DLD1 (cell line): ENCODE measurements around the gene SH2D2A.

Experiments used
- in situ Hi-C: cut with HindIII; loops from 2 replicates; pipeline ENCODE4 v1.10.0; 2017; ENCODE audit warnings: low sequenced_read_pairs

Gene SH2D2A

DNA sequence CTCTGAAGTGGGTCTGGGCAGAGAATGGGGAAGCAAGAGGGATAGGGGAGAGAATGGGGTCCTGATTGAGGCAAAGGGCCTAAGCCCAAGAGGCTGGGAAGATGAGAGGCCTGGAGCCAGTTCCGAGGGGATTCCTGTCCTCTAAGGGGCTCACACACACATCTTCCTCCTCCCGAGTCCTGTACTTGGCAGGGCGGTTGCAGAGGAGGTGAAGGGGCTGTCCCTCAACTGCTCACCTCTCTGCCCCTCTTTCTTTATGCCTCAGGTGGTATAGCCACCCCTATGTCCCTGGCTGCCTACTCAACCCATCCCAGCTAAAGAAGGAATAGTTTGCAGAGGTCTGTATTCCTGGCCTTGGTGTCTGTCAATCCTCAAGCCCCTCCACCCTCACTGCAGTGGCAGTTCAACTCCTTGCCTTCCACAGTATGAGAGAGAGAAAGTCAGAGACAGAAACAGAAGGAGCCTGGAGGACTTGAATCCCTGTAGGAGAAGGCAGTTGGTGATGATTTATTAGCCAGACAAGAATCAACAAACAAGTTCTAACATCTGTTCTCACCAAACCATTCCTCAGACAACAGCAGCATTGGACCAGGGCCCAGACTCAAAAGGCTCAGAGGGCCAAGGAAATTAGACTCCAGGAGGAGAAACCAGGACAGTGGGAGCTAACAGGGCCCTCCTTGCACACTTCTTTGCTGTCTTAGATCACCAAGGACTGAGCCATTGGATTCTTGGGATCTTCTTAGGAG lies 10.7 kb downstream of the SH2D2A start:
- in situ Hi-C loops: no loop called here

DNA sequence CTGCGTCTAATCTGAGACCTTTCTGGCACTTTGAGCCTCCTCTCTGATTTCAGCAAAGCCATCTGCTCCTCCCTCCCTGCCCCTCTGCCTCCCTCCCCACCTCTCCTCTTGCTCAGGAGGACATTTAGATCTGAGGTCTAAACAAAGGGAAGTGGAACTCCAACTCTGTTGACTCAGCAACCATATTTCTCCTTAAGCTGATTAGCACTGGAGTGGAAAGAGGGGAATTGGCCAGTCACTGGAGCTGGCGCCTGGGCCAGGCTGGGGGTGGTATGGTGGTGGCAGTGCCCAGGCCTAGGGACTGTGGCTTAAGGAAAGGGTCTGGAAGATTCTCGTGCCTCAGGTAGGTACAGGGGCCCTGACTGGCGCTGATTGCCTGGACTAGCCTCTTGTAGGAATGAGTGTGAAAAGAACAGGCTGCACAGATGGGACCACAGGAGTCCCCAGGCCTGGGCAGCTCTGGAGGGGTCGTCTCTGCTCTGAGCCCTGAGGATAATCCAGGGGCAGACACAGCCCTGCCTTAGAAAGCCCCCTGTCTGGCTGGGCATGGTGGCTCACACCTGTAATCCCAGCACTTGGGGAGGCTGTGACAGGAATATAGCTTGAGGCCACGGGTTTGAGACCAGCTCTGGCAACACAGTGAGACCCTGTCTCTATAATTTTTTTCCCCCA lies 11.9 kb downstream of the SH2D2A start:
- in situ Hi-C loops: no loop called here

DNA sequence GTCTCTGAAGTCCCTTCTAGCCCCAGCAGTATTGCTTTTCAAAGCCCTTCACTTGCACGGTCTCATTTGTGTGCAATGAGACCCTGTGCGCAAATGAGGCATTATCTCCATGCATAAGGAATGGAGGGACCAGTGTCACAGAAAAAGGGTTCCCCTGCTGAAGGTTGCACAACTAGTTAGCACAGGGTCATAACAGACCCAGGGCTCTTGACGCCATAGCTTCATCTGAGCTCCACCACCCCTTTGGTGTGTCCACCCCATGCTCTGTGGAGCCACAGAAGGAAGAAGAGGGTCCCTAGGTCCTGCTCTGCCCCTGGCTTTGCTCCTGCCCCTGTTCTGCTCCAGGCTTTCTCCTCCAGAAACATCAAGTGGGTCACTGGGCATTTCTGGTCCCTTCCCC lies 12.6 kb downstream of the SH2D2A start:
- in situ Hi-C loops: no loop called here

DNA sequence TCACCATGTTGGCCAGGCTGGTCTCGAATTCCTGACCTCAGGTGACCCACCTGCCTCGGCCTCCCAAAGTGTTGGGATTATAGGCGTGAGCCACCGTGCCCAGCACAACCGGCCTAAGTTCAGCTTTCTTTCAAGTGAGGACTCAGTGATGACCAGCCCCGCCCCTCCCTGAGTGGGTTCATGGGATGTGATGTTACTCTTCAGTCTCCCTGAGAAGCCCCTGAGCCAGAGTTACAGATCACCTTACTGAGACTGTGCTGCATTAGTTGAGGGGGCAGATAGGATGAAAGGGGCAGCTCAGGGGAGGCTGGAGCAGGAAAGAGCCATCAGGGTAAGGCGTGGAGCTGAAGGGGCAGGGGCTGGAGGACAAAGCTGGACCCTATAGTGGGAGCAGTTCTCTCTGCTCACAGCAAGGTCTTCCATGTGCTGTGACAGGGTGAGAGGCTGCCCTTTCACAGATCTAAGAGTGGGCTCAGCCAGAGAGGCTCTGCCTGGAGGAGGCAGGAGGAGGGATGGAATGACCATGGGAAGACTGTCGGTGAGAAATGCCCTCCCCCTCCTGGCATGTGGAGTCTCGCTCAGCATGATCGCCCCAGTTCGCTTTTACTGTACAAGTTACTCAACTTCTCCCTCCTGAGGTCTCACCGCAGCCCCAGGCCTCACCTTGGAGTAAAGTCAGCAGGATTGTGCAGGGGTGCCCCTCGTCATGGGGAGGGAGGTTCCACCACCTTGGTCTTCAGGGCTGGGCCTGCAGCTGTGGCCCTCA lies 13.4 kb downstream of the SH2D2A start:
- in situ Hi-C loops: no loop called here

DNA sequence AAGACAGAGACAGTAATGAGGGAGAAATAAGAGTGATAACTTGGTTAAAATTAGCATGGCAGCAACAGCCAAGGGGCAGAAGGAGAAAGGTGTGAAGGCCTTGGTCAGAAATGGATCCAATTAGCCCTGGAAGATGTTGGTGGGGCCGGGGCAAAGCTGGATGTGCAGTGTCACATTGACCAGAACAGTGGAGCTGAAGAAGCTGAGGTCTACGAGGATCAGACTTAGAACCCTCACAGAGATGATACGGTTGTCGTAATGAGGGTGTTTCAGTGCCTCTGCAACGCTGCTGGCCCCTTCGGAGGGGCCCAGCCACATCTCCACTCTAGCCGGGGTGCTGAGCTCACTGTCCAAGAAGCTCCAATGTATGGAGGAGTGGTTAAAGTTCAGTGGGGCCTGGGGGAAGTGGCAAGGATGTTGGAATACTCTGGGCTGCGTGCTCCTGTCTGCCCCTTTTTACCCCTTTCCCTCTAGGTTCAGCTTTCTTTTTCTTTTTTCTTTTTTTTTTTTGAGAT lies 14.2 kb downstream of the SH2D2A start:
- in situ Hi-C loops: no loop called here

DNA sequence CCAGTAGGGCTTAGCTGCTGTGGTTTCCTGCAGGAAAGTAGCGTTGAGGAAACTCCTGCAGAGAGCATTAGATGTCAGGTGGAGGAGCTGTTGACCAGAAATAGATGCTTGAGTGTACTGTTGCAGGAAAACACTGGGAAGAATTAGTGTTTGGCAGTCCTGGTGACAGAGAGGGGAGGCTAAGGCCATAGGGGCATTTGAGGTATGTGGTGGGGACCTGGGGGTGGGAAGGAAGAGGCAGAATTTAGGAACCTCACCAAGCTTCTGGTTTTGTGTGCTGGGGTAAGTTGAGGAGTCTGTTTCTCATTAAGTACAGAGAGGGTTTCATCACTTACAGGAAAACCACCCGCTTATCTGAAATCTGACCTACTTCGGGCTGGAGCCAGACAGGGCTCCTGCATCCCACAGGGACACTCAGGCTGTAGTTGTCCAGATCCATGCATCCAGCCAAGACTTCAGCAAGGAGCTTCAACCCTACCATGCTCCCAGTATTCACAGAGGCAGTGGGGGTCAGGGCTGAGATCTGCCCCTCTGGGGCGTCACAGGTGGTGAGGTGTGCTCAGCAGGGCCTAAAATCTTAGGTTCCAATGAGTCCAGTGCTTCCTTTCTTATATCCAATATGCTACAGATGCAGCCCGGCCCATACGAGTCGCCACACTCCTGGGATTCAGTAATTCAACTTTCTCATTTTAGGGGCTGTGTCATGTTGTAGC lies 15.1 kb downstream of the SH2D2A start:
- in situ Hi-C loops: no loop called here

DNA sequence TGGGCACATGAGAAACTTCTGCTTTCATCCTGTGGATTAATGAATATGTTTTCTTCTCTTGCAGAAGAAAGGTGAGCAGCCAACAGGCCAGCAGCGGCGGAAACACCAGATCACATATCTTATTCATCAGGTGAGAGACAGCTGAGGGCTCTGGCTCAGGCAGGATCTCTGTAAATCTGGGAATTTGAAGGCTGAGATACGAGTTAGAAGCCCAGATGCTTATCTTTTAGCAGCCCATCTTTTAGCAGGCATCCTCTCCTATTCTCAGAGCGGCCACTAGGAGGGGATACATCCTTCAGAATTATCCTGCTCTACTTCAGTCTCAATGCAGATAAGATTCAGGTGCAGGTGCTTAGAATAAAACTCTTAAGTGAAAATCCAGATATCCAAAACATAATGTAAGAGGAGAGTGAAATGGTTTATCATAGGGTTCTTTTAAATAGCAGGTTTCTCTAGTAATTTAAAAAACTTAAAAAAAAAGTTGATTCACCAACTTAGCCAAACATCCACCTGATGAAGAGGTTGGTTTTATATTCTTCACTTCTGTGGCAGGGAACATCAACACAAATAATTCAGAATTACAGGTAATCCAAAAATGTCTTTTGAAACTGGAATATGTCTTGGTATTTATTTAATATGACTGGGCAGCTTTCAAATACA lies 19.3 kb downstream of the SH2D2A start:
- in situ Hi-C loops: loop anchor here (10.0 kb wide), 1 partner anchor 47 kb away; no protein-coding TSS in a partner anchor

DNA sequence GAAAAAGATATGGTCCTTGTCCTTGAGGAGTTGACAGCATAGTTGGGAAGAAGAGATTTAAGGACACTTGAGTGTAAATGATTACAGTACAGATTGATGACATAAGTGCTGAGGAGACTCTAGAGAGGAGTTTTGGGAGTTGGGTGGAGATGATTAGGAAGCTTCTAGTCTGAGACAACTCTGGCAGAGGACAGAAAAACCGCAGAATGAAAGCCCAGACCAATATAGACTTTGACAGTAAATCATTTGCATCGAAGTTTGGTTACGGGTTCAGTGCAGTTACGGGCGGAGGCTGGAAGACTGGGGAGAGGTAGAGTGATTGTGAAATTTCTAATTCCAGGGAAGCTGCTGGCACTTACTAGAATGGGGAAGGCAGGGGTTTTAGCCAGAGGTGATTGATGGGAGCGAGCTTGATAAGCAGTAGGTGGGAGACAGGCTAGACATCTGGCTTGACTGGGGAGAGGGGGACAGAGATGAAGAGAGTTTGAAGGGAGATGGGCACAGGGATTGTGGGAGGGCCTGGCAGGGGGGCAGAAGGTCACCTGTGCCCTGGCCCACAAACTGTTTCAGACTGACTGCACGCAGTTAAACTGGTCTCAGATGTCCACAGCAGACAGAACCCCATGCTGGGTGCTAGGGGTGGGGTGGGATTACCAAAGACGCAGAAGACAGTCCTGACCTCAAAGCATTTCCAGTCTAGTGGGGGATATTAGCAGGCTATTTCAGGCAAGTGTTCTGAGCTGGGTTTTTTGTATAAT lies 20.1 kb downstream of the SH2D2A start:
- in situ Hi-C loops: loop anchor here (10.0 kb wide), 1 partner anchor 48 kb away; no protein-coding TSS in a partner anchor

DNA sequence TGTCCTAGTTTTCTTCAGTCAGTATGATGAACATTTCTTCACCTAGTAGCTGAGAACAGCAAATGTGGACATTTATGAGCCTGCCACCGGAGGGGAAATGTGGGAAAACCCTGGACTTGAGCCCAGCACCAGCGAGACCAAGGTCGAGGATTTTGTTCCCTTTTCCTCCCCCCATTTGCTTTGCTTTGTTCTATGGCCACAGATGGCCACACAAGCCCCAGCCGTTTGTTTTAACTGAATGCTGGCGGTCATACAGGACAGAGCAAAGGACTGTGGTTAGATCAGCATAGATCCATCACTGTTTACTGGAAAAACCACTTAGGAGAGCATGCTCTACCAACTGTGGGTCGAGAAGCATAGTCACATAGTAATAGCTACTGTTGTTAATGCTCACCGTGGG lies 20.9 kb downstream of the SH2D2A start:
- in situ Hi-C loops: loop anchor here (10.0 kb wide), 1 partner anchor 49 kb away; no protein-coding TSS in a partner anchor

DNA sequence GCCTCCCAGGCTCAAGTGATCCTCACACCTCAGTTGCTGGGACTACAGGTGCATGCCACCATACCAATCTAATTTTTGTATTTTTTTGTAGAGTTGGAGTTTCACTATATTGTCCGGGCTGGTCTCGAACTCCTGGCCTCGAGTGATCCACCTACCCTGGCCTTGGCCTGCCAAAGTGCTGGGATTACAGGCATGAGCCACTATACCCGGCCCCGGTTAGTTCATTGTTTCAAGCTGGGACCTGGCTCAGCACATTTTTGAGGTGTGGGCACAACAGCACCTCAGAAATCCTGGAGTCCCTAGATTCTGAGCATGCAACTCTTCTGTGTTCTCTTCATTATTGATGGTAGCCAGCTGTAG lies 21.3 kb downstream of the SH2D2A start:
- in situ Hi-C loops: loop anchor here (10.0 kb wide), 1 partner anchor 49 kb away; no protein-coding TSS in a partner anchor

DNA sequence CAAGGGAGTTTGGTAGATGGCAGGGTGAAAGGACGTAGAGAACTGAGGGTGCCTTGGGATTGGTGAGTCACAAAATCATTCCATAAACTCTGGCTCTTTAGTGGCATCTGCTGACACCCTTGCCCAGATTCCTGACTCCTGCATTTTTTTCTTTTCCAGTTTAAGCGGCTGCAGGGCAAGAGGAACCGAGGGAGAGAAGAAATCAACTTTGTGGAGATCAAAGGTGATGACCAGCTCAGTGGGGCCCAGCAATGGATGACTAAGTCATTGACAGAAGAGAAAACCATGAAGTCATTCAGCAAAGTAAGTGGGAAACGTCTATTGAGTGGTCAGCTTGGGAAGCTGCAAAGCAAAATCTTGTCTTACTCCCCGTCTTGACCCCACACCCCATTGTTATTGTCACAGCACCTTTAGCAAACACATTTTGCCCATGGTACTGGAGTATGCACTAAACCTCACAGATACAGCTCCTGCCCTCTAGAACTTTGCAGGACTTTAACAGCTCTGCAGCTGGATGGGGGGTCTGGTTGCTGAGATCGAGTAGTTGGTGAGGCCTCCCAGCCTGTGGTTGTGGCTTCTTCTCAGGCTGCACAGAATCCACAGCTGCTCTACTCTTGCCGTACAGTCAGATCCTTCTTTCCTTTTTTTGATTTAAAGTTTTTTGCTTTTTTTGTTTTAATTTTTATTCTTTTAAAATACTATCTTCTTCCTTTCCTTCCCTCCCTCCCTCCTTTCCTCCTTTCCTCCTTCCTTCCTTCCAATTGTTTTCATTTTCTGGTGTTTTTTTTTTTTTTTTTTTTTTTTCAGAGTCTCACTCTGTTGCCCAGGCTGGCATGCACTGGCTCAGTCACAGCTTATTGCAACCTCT lies 21.9 kb downstream of the SH2D2A start:
- in situ Hi-C loops: loop anchor here (10.0 kb wide), 1 partner anchor 50 kb away; no protein-coding TSS in a partner anchor

DNA sequence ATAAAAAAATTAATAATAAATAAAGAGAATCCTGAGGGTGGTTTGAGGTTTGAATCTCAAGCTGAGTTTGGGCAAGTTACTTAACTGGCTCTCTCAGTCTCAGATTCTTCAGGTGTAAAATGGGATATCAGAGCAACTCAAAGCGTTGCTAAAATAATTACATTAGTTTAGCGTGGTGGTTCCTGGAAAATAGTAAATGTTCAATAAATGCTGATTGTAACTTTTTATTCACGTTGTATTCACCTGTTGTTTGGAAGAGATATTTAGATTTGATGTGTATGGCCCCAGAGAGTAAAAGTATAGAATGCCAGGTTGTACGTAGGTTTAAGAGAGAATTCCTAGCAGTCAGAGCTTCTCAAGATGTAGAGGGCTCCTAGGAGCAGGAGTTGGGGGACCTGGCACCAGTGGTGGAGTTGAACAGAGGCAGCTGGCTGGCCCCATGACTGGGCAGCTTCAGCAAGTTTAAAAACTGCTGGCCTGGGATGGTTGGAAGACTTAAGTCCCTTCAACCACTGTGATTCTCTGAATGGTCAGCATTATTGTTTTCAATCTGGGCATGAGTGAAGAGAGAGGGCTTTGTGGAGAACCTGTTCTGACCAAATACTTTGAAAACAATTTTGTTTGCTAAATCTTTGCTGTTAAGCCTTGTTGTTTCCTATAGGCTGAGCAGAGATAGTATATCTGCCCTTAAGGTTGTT lies 26.9 kb downstream of the SH2D2A start:
- in situ Hi-C loops: loop anchor here (10.0 kb wide), 1 partner anchor 55 kb away; no protein-coding TSS in a partner anchor

DNA sequence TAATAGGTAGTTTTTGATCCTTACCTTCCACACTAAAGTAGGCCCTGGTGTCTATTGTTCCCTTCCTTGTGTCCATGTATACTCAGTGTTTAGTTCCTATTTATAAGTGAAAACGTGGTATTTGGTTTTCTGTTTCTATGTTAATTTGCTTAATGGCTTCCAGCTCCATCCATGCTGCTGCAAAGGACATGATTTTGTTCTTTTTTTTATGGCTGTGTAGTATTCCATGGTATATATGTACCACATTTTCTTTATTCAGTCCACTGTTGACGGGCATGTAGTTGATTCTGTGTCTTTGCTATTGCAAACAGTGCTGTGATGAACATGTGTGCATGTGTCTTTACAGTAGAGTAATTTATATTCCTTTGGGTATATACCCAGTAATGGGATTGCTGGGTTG lies 28.5 kb downstream of the SH2D2A start:
- in situ Hi-C loops: no loop called here

DNA sequence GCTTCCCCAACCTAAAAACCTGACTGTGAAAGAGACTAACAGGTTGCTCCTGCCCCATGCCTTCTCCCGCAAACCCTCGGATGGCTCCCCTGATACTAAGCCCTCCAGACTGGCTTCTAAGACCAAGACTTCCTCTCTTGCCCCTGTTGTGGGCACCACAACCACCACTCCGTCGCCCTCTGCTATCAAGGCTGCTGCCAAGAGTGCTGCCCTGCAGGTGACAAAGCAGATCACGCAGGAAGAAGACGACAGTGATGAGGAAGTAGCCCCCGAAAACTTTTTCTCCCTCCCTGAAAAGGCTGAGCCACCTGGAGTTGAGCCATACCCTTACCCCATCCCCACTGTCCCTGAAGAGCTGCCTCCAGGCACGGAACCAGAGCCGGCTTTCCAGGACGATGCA lies 30.0 kb downstream of the SH2D2A start:
- in situ Hi-C loops: no loop called here

DNA sequence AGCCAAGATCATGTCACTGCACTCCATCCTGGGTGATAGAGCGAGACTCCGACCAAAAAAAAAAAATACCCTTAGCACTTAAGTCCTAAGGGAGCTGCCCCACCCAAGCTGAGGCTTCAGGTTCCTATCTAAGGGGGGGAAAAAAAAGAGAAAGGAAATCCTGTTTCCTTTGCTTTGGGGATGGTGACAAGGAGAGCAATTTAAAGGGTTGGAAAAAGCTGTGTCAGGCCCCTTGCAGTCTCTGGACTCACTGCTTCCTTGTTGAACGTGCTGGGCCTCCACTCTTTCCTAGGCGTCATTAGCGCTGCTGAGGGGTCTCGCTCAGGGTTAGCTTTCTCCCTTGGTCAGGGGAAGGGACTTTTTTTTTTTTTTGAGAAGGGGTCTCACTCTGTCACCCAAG lies 31.2 kb downstream of the SH2D2A start:
- in situ Hi-C loops: no loop called here

DNA sequence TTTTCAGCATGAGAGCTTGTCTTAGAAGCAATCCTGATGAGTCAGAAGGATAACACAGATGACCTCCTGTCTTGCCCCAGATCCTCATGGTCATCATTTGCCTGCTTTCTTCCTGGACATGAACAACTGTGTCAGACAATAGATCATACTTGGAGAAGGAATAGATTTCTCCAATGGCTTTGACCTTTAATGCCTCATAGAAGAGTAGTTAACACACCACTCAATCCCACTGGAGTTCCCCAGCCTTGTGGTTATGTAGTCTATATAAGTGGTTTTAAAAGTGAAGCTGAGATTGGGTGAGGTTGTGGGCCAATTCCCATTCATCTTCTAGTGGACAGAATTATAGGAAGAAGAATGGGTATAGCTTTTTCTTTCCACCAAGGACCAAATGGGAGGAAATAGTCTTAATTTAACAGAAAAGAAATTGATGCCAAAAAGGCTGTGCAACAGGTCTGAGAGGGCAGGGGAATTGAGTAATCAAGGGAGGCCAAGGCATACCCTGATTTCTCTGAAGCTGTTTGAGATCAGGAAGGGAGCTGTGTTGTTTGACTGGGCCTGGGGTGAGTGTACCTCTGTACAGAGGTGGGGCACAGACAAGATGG lies 35.0 kb downstream of the SH2D2A start:
- in situ Hi-C loops: no loop called here

DNA sequence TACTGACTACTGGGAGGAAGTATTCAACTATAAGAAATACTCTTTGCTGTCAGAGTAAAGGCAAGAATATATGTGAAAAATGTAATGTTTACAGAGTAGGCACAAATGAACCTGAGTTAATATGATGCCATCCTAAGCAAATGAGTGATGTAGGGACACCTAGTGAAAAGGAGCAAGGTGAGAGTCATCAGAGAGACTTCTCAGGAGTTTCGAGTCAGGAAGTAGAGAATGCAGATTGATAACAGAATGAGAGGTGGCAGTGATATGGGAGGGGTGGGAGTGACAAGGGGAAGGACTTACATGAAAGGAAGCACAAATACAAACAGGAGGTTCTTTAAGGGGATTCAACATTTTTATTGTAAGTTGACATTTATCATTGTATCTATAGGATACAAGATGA lies 39.1 kb downstream of the SH2D2A start:
- in situ Hi-C loops: no loop called here
